Stimulated activated effector memory CD8-positive, alpha-beta T cell treated with anti-CD3 and anti-CD28 coated beads, Interleukin-12 subunit alpha, Interleukin-12 subunit beta, amount 100 ng/mL, for 72 hours (primary cell): ENCODE results near the gene JAKMIP1.

Source experiments
- ATAC-seq: fragments of 150-1000 bp; cut with Tn5 transposase; 2 replicates; pipeline ENCODE4 v1.10.0; 2021
- DNase-seq, 2 donors: peaks; one replicate each; pipeline ENCODE4 v3.0.0; 2021 to 2022; ENCODE audit warnings: low spot score in 2 of 2
- H3K27ac Mint-ChIP-seq: one replicate; pipeline ENCODE4 v1.8.0; 2022; ENCODE audit warnings: mild to moderate bottlenecking, mixed read lengths
- H3K36me3 Mint-ChIP-seq: one replicate; pipeline ENCODE4 v1.8.0; 2022; ENCODE audit warnings: mild to moderate bottlenecking, mixed read lengths
- H3K4me1 Mint-ChIP-seq: one replicate; pipeline ENCODE4 v1.8.0; 2022; ENCODE audit warnings: mixed read lengths
- H3K4me3 Mint-ChIP-seq: one replicate; pipeline ENCODE4 v1.8.0; 2022; ENCODE audit warnings: mild to moderate bottlenecking, mixed read lengths
- H3K9me3 Mint-ChIP-seq: one replicate; pipeline ENCODE4 v1.8.0; 2022; ENCODE audit warnings: mixed read lengths

The JAKMIP1 gene

GRCh38 chr4:6022607-6023288 lies 177.6 kb downstream of the JAKMIP1 start:
- ATAC-seq (no peak), DNase-seq (no peak)
- Mint-ChIP-seq H3K4me1 (peaks cover 19% of the 10 kb centered on the region), H3K4me3 (no peak overlapping the region), H3K9me3 (no peaks in the 10 kb centered on the region), H3K36me3 (no peaks in the 10 kb centered on the region), H3K27ac (no peak overlapping the region)

GRCh38 chr4:6021831-6022606 lies 178.3 kb downstream of the JAKMIP1 start:
- DNase-seq (no peak), ATAC-seq (no peak)
- Mint-ChIP-seq H3K27ac (no peak overlapping the region), H3K9me3 (no peaks in the 10 kb centered on the region), H3K4me3 (no peak overlapping the region), H3K36me3 (no peaks in the 10 kb centered on the region), H3K4me1 (peaks cover 20% of the 10 kb centered on the region)

GRCh38 chr4:6020613-6021012 lies 179.7 kb downstream of the JAKMIP1 start:
- Mint-ChIP-seq H3K4me3 (no peak overlapping the region), H3K4me1 (peaks cover 20% of the 10 kb centered on the region), H3K9me3 (no peaks in the 10 kb centered on the region), H3K27ac (peak overlapping the region; percentile 18), H3K36me3 (no peaks in the 10 kb centered on the region)
- no peak for ATAC-seq
- no peak for DNase-seq

GRCh38 chr4:6019316-6020263 lies 180.8 kb downstream of the JAKMIP1 start:
- Mint-ChIP-seq H3K27ac (no peak overlapping the region), H3K36me3 (no peaks in the 10 kb centered on the region), H3K4me1 (peaks cover 20% of the 10 kb centered on the region), H3K9me3 (no peaks in the 10 kb centered on the region), H3K4me3 (no peak overlapping the region)
- ATAC-seq, result no peak
- peak; percentile 14 to 68 for DNase-seq

GRCh38 chr4:6018331-6018730 lies 182.0 kb downstream of the JAKMIP1 start, which contains the start of gene C4orf50:
Gene C4orf50, minus strand, starts transcription at chr4:6018431.
- peaks cover 20% of the 10 kb centered on the region for H3K4me1 Mint-ChIP-seq
- no peak within 1 kb of the TSS for H3K27ac Mint-ChIP-seq
- ATAC-seq, result no peak
- no peak within 1 kb of the TSS for H3K4me3 Mint-ChIP-seq
- no peak for DNase-seq
- no peaks in the 10 kb centered on the region for H3K36me3 Mint-ChIP-seq
- H3K9me3 Mint-ChIP-seq, result no peaks in the 10 kb centered on the region

GRCh38 chr4:6017800-6018199 lies 182.5 kb downstream of the JAKMIP1 start:
- no peaks in the 10 kb centered on the region for H3K36me3 Mint-ChIP-seq

GRCh38 chr4:6017030-6017429 lies 183.3 kb downstream of the JAKMIP1 start:
- H3K4me3 Mint-ChIP-seq, result no peak overlapping the region
- no peaks in the 10 kb centered on the region for H3K36me3 Mint-ChIP-seq
- no peak for ATAC-seq
- DNase-seq, result no peak
- H3K4me1 Mint-ChIP-seq, result peaks cover 20% of the 10 kb centered on the region
- no peak overlapping the region for H3K27ac Mint-ChIP-seq
- no peaks in the 10 kb centered on the region for H3K9me3 Mint-ChIP-seq

More at GRCh38 chr4:6017800-6018199, 182.5 kb downstream of the JAKMIP1 start:
- Mint-ChIP-seq H3K4me1 (peaks cover 20% of the 10 kb centered on the region), H3K27ac (no peak overlapping the region), H3K9me3 (no peaks in the 10 kb centered on the region), H3K4me3 (no peak overlapping the region)
- DNase-seq, result no peak
- peak; percentile 70 for ATAC-seq

- Mint-ChIP-seq H3K9me3 (no peaks in the 10 kb centered on the region), H3K4me1 (peaks cover 14% of the 10 kb centered on the region), H3K4me3 (no peak overlapping the region), H3K36me3 (no peaks in the 10 kb centered on the region), H3K27ac (no peak overlapping the region)
- DNase-seq, result no peak
- no peak for ATAC-seq
Observed at GRCh38 chr4:6013564-6013963, 186.8 kb downstream of the JAKMIP1 start.

- H3K27ac Mint-ChIP-seq, result no peak overlapping the region
- H3K9me3 Mint-ChIP-seq, result no peaks in the 10 kb centered on the region
- H3K36me3 Mint-ChIP-seq, result no peaks in the 10 kb centered on the region
- peaks cover 6% of the 10 kb centered on the region for H3K4me1 Mint-ChIP-seq
- no peak overlapping the region for H3K4me3 Mint-ChIP-seq
- DNase-seq, result no peak
- no peak for ATAC-seq
Observed at GRCh38 chr4:6012200-6012599, 188.1 kb downstream of the JAKMIP1 start.

GRCh38 chr4:6011686-6012085 lies 188.7 kb downstream of the JAKMIP1 start:
- DNase-seq (no peak), ATAC-seq (no peak)
- peaks cover 6% of the 10 kb centered on the region for H3K4me1 Mint-ChIP-seq
- H3K9me3 Mint-ChIP-seq, result no peaks in the 10 kb centered on the region
- H3K4me3 Mint-ChIP-seq, result no peak overlapping the region
- H3K36me3 Mint-ChIP-seq, result no peaks in the 10 kb centered on the region
- no peak overlapping the region for H3K27ac Mint-ChIP-seq

GRCh38 chr4:6011271-6011671 lies 189.1 kb downstream of the JAKMIP1 start:
- H3K4me1 Mint-ChIP-seq, result peaks cover 6% of the 10 kb centered on the region
- H3K4me3 Mint-ChIP-seq, result no peak overlapping the region
- H3K9me3 Mint-ChIP-seq, result no peaks in the 10 kb centered on the region
- H3K36me3 Mint-ChIP-seq, result no peaks in the 10 kb centered on the region
- no peak for DNase-seq
- no peak overlapping the region for H3K27ac Mint-ChIP-seq
- peak; percentile 39 for ATAC-seq

GRCh38 chr4:6010789-6011188 lies 189.6 kb downstream of the JAKMIP1 start:
- Mint-ChIP-seq H3K36me3 (no peaks in the 10 kb centered on the region), H3K9me3 (no peaks in the 10 kb centered on the region), H3K27ac (no peak overlapping the region), H3K4me1 (peaks cover 6% of the 10 kb centered on the region), H3K4me3 (no peak overlapping the region)
- ATAC-seq (no peak), DNase-seq (no peak)

GRCh38 chr4:6009452-6009851 lies 190.9 kb downstream of the JAKMIP1 start:
- H3K4me1 Mint-ChIP-seq, result peaks cover 6% of the 10 kb centered on the region
- ATAC-seq (no peak), DNase-seq (no peak)
- no peak overlapping the region for H3K4me3 Mint-ChIP-seq
- H3K27ac Mint-ChIP-seq, result no peak overlapping the region
- H3K9me3 Mint-ChIP-seq, result no peaks in the 10 kb centered on the region
- no peaks in the 10 kb centered on the region for H3K36me3 Mint-ChIP-seq

GRCh38 chr4:6008766-6009385 lies 191.5 kb downstream of the JAKMIP1 start:
- H3K4me1 Mint-ChIP-seq, result peaks cover 6% of the 10 kb centered on the region
- no peak overlapping the region for H3K4me3 Mint-ChIP-seq
- H3K9me3 Mint-ChIP-seq, result no peaks in the 10 kb centered on the region
- ATAC-seq (no peak), DNase-seq (no peak)
- no peaks in the 10 kb centered on the region for H3K36me3 Mint-ChIP-seq
- no peak overlapping the region for H3K27ac Mint-ChIP-seq

- H3K27ac Mint-ChIP-seq, result no peak overlapping the region
- no peak for DNase-seq
- H3K4me1 Mint-ChIP-seq, result peaks cover 6% of the 10 kb centered on the region
- no peak for ATAC-seq
- no peaks in the 10 kb centered on the region for H3K9me3 Mint-ChIP-seq
- H3K4me3 Mint-ChIP-seq, result no peak overlapping the region
- H3K36me3 Mint-ChIP-seq, result no peaks in the 10 kb centered on the region
Observed at GRCh38 chr4:6008092-6008551, 192.2 kb downstream of the JAKMIP1 start.
